ENCODE data around the gene LSM14A.

GRCh38 chr19:34171877-34172660 lies at the start of gene LSM14A:
- peak; percentile 57 for TF ChIP-seq ATF3 (CRISPR knock-in tag; IDR thresholded peaks at IDR 0.05)
- TF ChIP-seq PBX2 (CRISPR knock-in tag; IDR thresholded peaks at IDR 0.05), result no peak
- TF ChIP-seq MYC (CRISPR knock-in tag; IDR thresholded peaks at IDR 0.05; ENCODE audit: borderline replicate concordance), result peak; percentile 81; the same call in 1 of the 2 replicates
- TF ChIP-seq NFRKB (IDR thresholded peaks at IDR 0.05), result no peak
- peak; percentile 34; the same call in 1 of the 2 replicates for TF ChIP-seq HMGXB3 (CRISPR knock-in tag; IDR thresholded peaks at IDR 0.05; ENCODE audit: borderline replicate concordance)
- peak; percentile 73; the same call in 1 of the 2 replicates for TF ChIP-seq RXRA (CRISPR knock-in tag; IDR thresholded peaks at IDR 0.05)
- TF ChIP-seq ZNF256 (CRISPR knock-in tag; conservative IDR thresholded peaks at IDR 0.05), result 0 out of 2 replicates have a peak, but pooled peaks have one; percentile 58
- TF ChIP-seq ARNT (IDR thresholded peaks at IDR 0.05), result no peak
- TF ChIP-seq ZNF558 (CRISPR knock-in tag; IDR thresholded peaks at IDR 0.05; ENCODE audit: borderline replicate concordance), result peak; percentile 68; the same call in 1 of the 2 replicates
- no peak for TF ChIP-seq BRCA1 (CRISPR knock-in tag; IDR thresholded peaks at IDR 0.05)
- TF ChIP-seq PHF5A (CRISPR knock-in tag; IDR thresholded peaks at IDR 0.05; ENCODE audit: low read depth, unreplicated experiment), result no peak
- TF ChIP-seq ZNF512 (CRISPR knock-in tag; IDR thresholded peaks at IDR 0.05), result no peak
- peak; percentile 71 for TF ChIP-seq TAF15 (IDR thresholded peaks at IDR 0.05; ENCODE audit: low read depth, low read length, poor library complexity, severe bottlenecking)
